ENCODE results near the gene NPHS1. TPM values are rescaled to one million over a fixed set of nuclear protein-coding genes. Genes with fewer than 3 reads are reported as not detected.

NPHS1 gene
- total and polyA plus RNA-seq, 9 of the 15 experiments (the other 6 are each of a cell fraction or from before 2014, with no cell fraction given) = 0.01 to 0.28 (median 0.14) TPM; not detected in 5

GRCh38 chr19:35871611-35872010, 19.3 kb upstream of the NPHS1 start:
- Histone ChIP-seq H3K9me3 (replicated peaks; ENCODE audit: control insufficient read depth, insufficient read depth, low read depth, low read length) (no peaks in the 10 kb centered on the region), H3K4me1 (replicated peaks in 1 of 2; ENCODE audit: control insufficient read depth in 2 of 2, insufficient read depth in 2 of 2, low read length in 2 of 2) (peaks cover 20 to 45% of the 10 kb centered on the region in 2 experiments), H3K79me2 (ENCODE audit: control insufficient read depth, insufficient read depth, low read length) (no peaks in the 10 kb centered on the region), H2AFZ (ENCODE audit: low read depth, low read length) (no peak overlapping the region), H3K36me3 (ENCODE audit: control insufficient read depth, insufficient read depth, low read length) (no peaks in the 10 kb centered on the region), H3K27me3 (ENCODE audit: control insufficient read depth in 2 of 2, insufficient read depth in 2 of 2, low read length in 2 of 2) (peaks cover 4 to 9% of the 10 kb centered on the region in 2 experiments; a peak in 3 of 5 replicates), H3K4me2 (ENCODE audit: insufficient read depth, low read length) (no peak overlapping the region), H4K20me1 (replicated peaks; ENCODE audit: control insufficient read depth, insufficient read depth, low read length) (peaks cover 8% of the 10 kb centered on the region; the same call in 1 of the 2 replicates), H3K9me1 (ENCODE audit: control insufficient read depth, insufficient read depth, low read length) (no peaks in the 10 kb centered on the region), H3K9ac (ENCODE audit: insufficient read depth in 1 of 2, low read depth in 2 of 2, low read length in 2 of 2) (no peak overlapping the region), H3K4me3 (no peak overlapping the region), H3K27ac (ENCODE audit: extremely low read depth, low read depth, low read length) (no peak overlapping the region)
- no peak for TF ChIP-seq JUNB (CRISPR knock-in tag; conservative IDR thresholded peaks at IDR 0.05)
- in situ Hi-C loops (cut with MboI) = no loop called here
- WGBS (ENCODE audit: insufficient coverage, low coverage, missing lambda C conversion rate) = 40% methylated on average over 10 of the region's 12 CpGs
- POLR2A ChIA-PET = interaction anchor here (1.0 kb wide), 1 partner anchor 12 kb away, joined by 3 read pairs; no protein-coding TSS in a partner anchor
- no peak for FAIRE-seq
- ATAC-seq = no peak
- intact Hi-C loops (cut with micrococcal nuclease) = no loop called here
- CTCF ChIA-PET (ENCODE audit: low intra/inter-chr PET ratio) = no interaction called here
- BruUV-seq (replicated peaks) = no TSS peak
- no peak for DNase-seq (ENCODE audit: extremely low read depth in 1 of 4, low spot score in 3 of 4)

- Histone ChIP-seq H3K27me3 (ENCODE audit: control insufficient read depth in 2 of 2, insufficient read depth in 2 of 2, low read length in 2 of 2) (peaks cover 0 to 6% of the 10 kb centered on the region in 2 experiments; a peak in 2 of 5 replicates), H3K36me3 (ENCODE audit: control insufficient read depth, insufficient read depth, low read length) (no peaks in the 10 kb centered on the region), H3K27ac (ENCODE audit: extremely low read depth, low read depth, low read length) (no peak overlapping the region), H3K9me1 (ENCODE audit: control insufficient read depth, insufficient read depth, low read length) (no peaks in the 10 kb centered on the region), H3K4me2 (ENCODE audit: insufficient read depth, low read length) (no peak overlapping the region), H3K4me3 (no peak overlapping the region), H2AFZ (ENCODE audit: low read depth, low read length) (no peak overlapping the region), H3K9me3 (replicated peaks; ENCODE audit: control insufficient read depth, insufficient read depth, low read depth, low read length) (no peaks in the 10 kb centered on the region), H3K9ac (ENCODE audit: insufficient read depth in 1 of 2, low read depth in 2 of 2, low read length in 2 of 2) (no peak overlapping the region; a peak in 1 of 4 replicates), H3K4me1 (replicated peaks in 1 of 2; ENCODE audit: control insufficient read depth in 2 of 2, insufficient read depth in 2 of 2, low read length in 2 of 2) (peaks cover 20 to 45% of the 10 kb centered on the region in 2 experiments), H3K79me2 (ENCODE audit: control insufficient read depth, insufficient read depth, low read length) (no peaks in the 10 kb centered on the region), H4K20me1 (replicated peaks; ENCODE audit: control insufficient read depth, insufficient read depth, low read length) (peaks cover 4% of the 10 kb centered on the region; the same call in 1 of the 2 replicates)
- TF ChIP-seq CTCFL (IDR thresholded peaks at IDR 0.05; ENCODE audit: borderline replicate concordance, insufficient read depth, low read depth, low read length, poor library complexity, severe bottlenecking) (peak; percentile 10), NONO (IDR thresholded peaks at IDR 0.05; ENCODE audit: low read depth in 2 of 2, low read length in 1 of 2) (no peak), KDM4B (IDR thresholded peaks at IDR 0.05; ENCODE audit: borderline replicate concordance in 2 of 2, low read depth in 1 of 2) (no peak), POLR2AphosphoS5 (IDR thresholded peaks at IDR 0.05; ENCODE audit: control insufficient read depth, insufficient read depth, low read depth, low read length) (no peak), PRDM10 (IDR thresholded peaks at IDR 0.05; ENCODE audit: partially characterized antibody) (peak; percentile 32)
- no peak for FAIRE-seq
- DNase-seq (ENCODE audit: extremely low read depth in 1 of 4, low spot score in 3 of 4) = no peak
- ChIA-PET CTCF (ENCODE audit: low intra/inter-chr PET ratio) (no interaction called here), POLR2A (interaction anchor here (1.1 to 1.9 kb wide), 3 partner anchors 9 to 123 kb away, joined by 5 to 9 read pairs (median 6); partner anchors contain the start of genes KIRREL2 and LIN37)
- in situ Hi-C loops (cut with MboI) (no loop called here), intact Hi-C loops (cut with micrococcal nuclease) (no loop called here)
- no TSS peak for BruUV-seq (replicated peaks)
- 81% methylated on average over 9 of the region's 12 CpGs for WGBS (ENCODE audit: insufficient coverage, low coverage, missing lambda C conversion rate)
- no peak for ATAC-seq
Observed at GRCh38 chr19:35870798-35871197, 18.5 kb upstream of the NPHS1 start.

Measured in K562 (cell line).